ENCODE measurements around the gene ZBTB20. TPM values are rescaled to one million over a fixed set of nuclear protein-coding genes. Genes with fewer than 3 reads are reported as not detected.

ZBTB20 gene
- total and polyA plus RNA-seq, 2 donors (not counting 1 experiment from before 2014, with no cell fraction given), result 4.0 to 22.5 TPM

GRCh38 chr3:114953215-114953799, 193.8 kb downstream of the ZBTB20 start:
- H3K36me3 ChIP-seq (ENCODE audit: control insufficient read depth, insufficient read depth, low read length), result no peaks in the 10 kb centered on the region
- H3K9me3 ChIP-seq (ENCODE audit: control insufficient read depth, insufficient read depth, low read depth, low read length), result no peaks in the 10 kb centered on the region
- no peaks in the 10 kb centered on the region for H3K4me1 ChIP-seq (ENCODE audit: control insufficient read depth, extremely low read depth, insufficient read depth, low read length)
- H4K20me1 ChIP-seq (ENCODE audit: control insufficient read depth, extremely low read depth, insufficient read depth, low read length), result no peaks in the 10 kb centered on the region
- DNase-seq (ENCODE audit: low read depth in 2 of 2), result no peak
- H3K4me3 ChIP-seq (replicated peaks in 1 of 4; ENCODE audit: control extremely low read depth in 1 of 4, insufficient read depth in 1 of 4, low read depth in 3 of 4, low read length in 4 of 4), result no peak overlapping the region
- no peak overlapping the region for H3K9ac ChIP-seq (ENCODE audit: insufficient read depth, low read length)
- no peak overlapping the region for H3K27ac ChIP-seq (ENCODE audit: insufficient read depth, low read length)
- H3K4me2 ChIP-seq (ENCODE audit: extremely low read depth, insufficient read depth, low read length), result no peak overlapping the region
- no peaks in the 10 kb centered on the region for H3K79me2 ChIP-seq (ENCODE audit: control insufficient read depth, insufficient read depth, low read length)
- no peak overlapping the region for H2AFZ ChIP-seq (ENCODE audit: low read length)
- TF ChIP-seq CTCF (conservative IDR thresholded peaks at IDR 0.05 in 1 of 2, IDR thresholded peaks at IDR 0.05 in 1 of 2; ENCODE audit: low read depth in 1 of 2, low read length in 2 of 2) (no peak), EZH2 (IDR thresholded peaks at IDR 0.05; ENCODE audit: low read length, missing control alignments) (no peak)
- no peaks in the 10 kb centered on the region for H3K27me3 ChIP-seq (ENCODE audit: control insufficient read depth, insufficient read depth, low read length)

- no peak overlapping the region for H3K4me3 ChIP-seq (replicated peaks in 1 of 4; ENCODE audit: control extremely low read depth in 1 of 4, insufficient read depth in 1 of 4, low read depth in 3 of 4, low read length in 4 of 4)
- H3K27me3 ChIP-seq (ENCODE audit: control insufficient read depth, insufficient read depth, low read length), result no peaks in the 10 kb centered on the region
- TF ChIP-seq CTCF (conservative IDR thresholded peaks at IDR 0.05 in 1 of 2, IDR thresholded peaks at IDR 0.05 in 1 of 2; ENCODE audit: low read depth in 1 of 2, low read length in 2 of 2) (no peak), EZH2 (IDR thresholded peaks at IDR 0.05; ENCODE audit: low read length, missing control alignments) (no peak)
- no peaks in the 10 kb centered on the region for H4K20me1 ChIP-seq (ENCODE audit: control insufficient read depth, extremely low read depth, insufficient read depth, low read length)
- H3K36me3 ChIP-seq (ENCODE audit: control insufficient read depth, insufficient read depth, low read length), result no peaks in the 10 kb centered on the region
- H3K4me2 ChIP-seq (ENCODE audit: extremely low read depth, insufficient read depth, low read length), result no peak overlapping the region
- no peaks in the 10 kb centered on the region for H3K4me1 ChIP-seq (ENCODE audit: control insufficient read depth, extremely low read depth, insufficient read depth, low read length)
- H3K27ac ChIP-seq (ENCODE audit: insufficient read depth, low read length), result no peak overlapping the region
- H2AFZ ChIP-seq (ENCODE audit: low read length), result no peak overlapping the region
- no peak overlapping the region for H3K9ac ChIP-seq (ENCODE audit: insufficient read depth, low read length)
- no peaks in the 10 kb centered on the region for H3K9me3 ChIP-seq (ENCODE audit: control insufficient read depth, insufficient read depth, low read depth, low read length)
- no peak for DNase-seq (ENCODE audit: low read depth in 2 of 2)
- H3K79me2 ChIP-seq (ENCODE audit: control insufficient read depth, insufficient read depth, low read length), result no peaks in the 10 kb centered on the region
Observed at GRCh38 chr3:114942773-114943172, 204.3 kb downstream of the ZBTB20 start.

GRCh38 chr3:114941626-114942309, 205.3 kb downstream of the ZBTB20 start:
- no peaks in the 10 kb centered on the region for H3K27me3 ChIP-seq (ENCODE audit: control insufficient read depth, insufficient read depth, low read length)
- no peaks in the 10 kb centered on the region for H4K20me1 ChIP-seq (ENCODE audit: control insufficient read depth, extremely low read depth, insufficient read depth, low read length)
- no peak overlapping the region for H2AFZ ChIP-seq (ENCODE audit: low read length)
- H3K4me2 ChIP-seq (ENCODE audit: extremely low read depth, insufficient read depth, low read length), result no peak overlapping the region
- H3K9ac ChIP-seq (ENCODE audit: insufficient read depth, low read length), result no peak overlapping the region
- no peak overlapping the region for H3K27ac ChIP-seq (ENCODE audit: insufficient read depth, low read length)
- H3K79me2 ChIP-seq (ENCODE audit: control insufficient read depth, insufficient read depth, low read length), result no peaks in the 10 kb centered on the region
- no peak for DNase-seq (ENCODE audit: low read depth in 2 of 2)
- H3K9me3 ChIP-seq (ENCODE audit: control insufficient read depth, insufficient read depth, low read depth, low read length), result no peaks in the 10 kb centered on the region
- H3K4me3 ChIP-seq (replicated peaks in 1 of 4; ENCODE audit: control extremely low read depth in 1 of 4, insufficient read depth in 1 of 4, low read depth in 3 of 4, low read length in 4 of 4), result no peak overlapping the region
- no peak for TF ChIP-seq EZH2 (IDR thresholded peaks at IDR 0.05; ENCODE audit: low read length, missing control alignments)
- TF ChIP-seq CTCF (conservative IDR thresholded peaks at IDR 0.05 in 1 of 2, IDR thresholded peaks at IDR 0.05 in 1 of 2; ENCODE audit: low read depth in 1 of 2, low read length in 2 of 2), result no peak
- no peaks in the 10 kb centered on the region for H3K36me3 ChIP-seq (ENCODE audit: control insufficient read depth, insufficient read depth, low read length)
- no peaks in the 10 kb centered on the region for H3K4me1 ChIP-seq (ENCODE audit: control insufficient read depth, extremely low read depth, insufficient read depth, low read length)
